ENCODE results near the gene MEA1.

The MEA1 gene

GRCh38 chr6:43013843-43014433 lies at the start of gene MEA1, which contains the start of gene KLHDC3:
Gene MEA1, minus strand, starts transcription at chr6:43013946. Its CDS starts 133 bp downstream, at chr6:43013813.
Gene KLHDC3, plus strand, starts transcription at chr6:43014249. Its CDS starts 2,944 bp downstream, at chr6:43017193.
- peaks cover 11% of the 10 kb centered on the region; the same call in 1 of the 2 replicates for H3K36me3 ChIP-seq (ENCODE audit: insufficient read depth, low read length)
- H3K9ac ChIP-seq (ENCODE audit: low read depth, low read length) = peak within 1 kb of the TSS; percentile 72
- 0 out of 2 replicates have a peak, but pooled peaks cover 4% of the 10 kb centered on the region for H3K4me1 ChIP-seq (ENCODE audit: insufficient read depth, low read length)
- H3K9me3 ChIP-seq (ENCODE audit: control insufficient read depth, insufficient read depth, low read length) = no peaks in the 10 kb centered on the region

GRCh38 chr6:43062818-43063217 lies 49.1 kb upstream of the MEA1 start:
- no peak overlapping the region for H3K9ac ChIP-seq (ENCODE audit: low read depth, low read length)
- peaks cover 3% of the 10 kb centered on the region; the same call in 1 of the 2 replicates for H3K4me1 ChIP-seq (ENCODE audit: insufficient read depth, low read length)
- H3K9me3 ChIP-seq (ENCODE audit: control insufficient read depth, insufficient read depth, low read length) = no peaks in the 10 kb centered on the region
- no peaks in the 10 kb centered on the region for H3K36me3 ChIP-seq (ENCODE audit: insufficient read depth, low read length)

GRCh38 chr6:43061861-43062260 lies 48.1 kb upstream of the MEA1 start:
- Histone ChIP-seq H3K36me3 (ENCODE audit: insufficient read depth, low read length) (no peaks in the 10 kb centered on the region), H3K9ac (ENCODE audit: low read depth, low read length) (no peak overlapping the region), H3K9me3 (ENCODE audit: control insufficient read depth, insufficient read depth, low read length) (no peaks in the 10 kb centered on the region), H3K4me1 (ENCODE audit: insufficient read depth, low read length) (peaks cover 3% of the 10 kb centered on the region; the same call in 1 of the 2 replicates)

GRCh38 chr6:43060755-43061633 lies 47.2 kb upstream of the MEA1 start:
- Histone ChIP-seq H3K4me1 (ENCODE audit: insufficient read depth, low read length) (peaks cover 3% of the 10 kb centered on the region; the same call in 1 of the 2 replicates), H3K9ac (ENCODE audit: low read depth, low read length) (0 out of 2 replicates have a peak overlapping the region, but pooled peaks have one; percentile 82), H3K9me3 (ENCODE audit: control insufficient read depth, insufficient read depth, low read length) (no peaks in the 10 kb centered on the region), H3K36me3 (ENCODE audit: insufficient read depth, low read length) (no peaks in the 10 kb centered on the region)

- no peaks in the 10 kb centered on the region for H3K36me3 ChIP-seq (ENCODE audit: insufficient read depth, low read length)
- H3K4me1 ChIP-seq (ENCODE audit: insufficient read depth, low read length) = peaks cover 3% of the 10 kb centered on the region; the same call in 1 of the 2 replicates
- H3K9ac ChIP-seq (ENCODE audit: low read depth, low read length) = peak overlapping the region; percentile 82
- H3K9me3 ChIP-seq (ENCODE audit: control insufficient read depth, insufficient read depth, low read length) = no peaks in the 10 kb centered on the region
Measured at GRCh38 chr6:43060034-43060754, 46.4 kb upstream of the MEA1 start.

GRCh38 chr6:43059168-43060033 lies 45.7 kb upstream of the MEA1 start, which contains the start of the genes KLC4 and MRPL2:
Gene KLC4, plus strand, starts transcription at chr6:43059631. Its CDS starts 1,705 bp downstream, at chr6:43061336.
Gene MRPL2, minus strand, starts transcription at chr6:43059434. Its CDS starts 53 bp downstream, at chr6:43059381.
- Histone ChIP-seq H3K9ac (ENCODE audit: low read depth, low read length) (peak within 1 kb of the TSS; percentile 82), H3K36me3 (ENCODE audit: insufficient read depth, low read length) (no peaks in the 10 kb centered on the region), H3K4me1 (ENCODE audit: insufficient read depth, low read length) (peaks cover 3% of the 10 kb centered on the region; the same call in 1 of the 2 replicates), H3K9me3 (ENCODE audit: control insufficient read depth, insufficient read depth, low read length) (no peaks in the 10 kb centered on the region)

- no peaks in the 10 kb centered on the region for H3K9me3 ChIP-seq (ENCODE audit: control insufficient read depth, insufficient read depth, low read length)
- peak overlapping the region; percentile 82 for H3K9ac ChIP-seq (ENCODE audit: low read depth, low read length)
- peaks cover 3% of the 10 kb centered on the region; the same call in 1 of the 2 replicates for H3K4me1 ChIP-seq (ENCODE audit: insufficient read depth, low read length)
- no peaks in the 10 kb centered on the region for H3K36me3 ChIP-seq (ENCODE audit: insufficient read depth, low read length)
Measured at GRCh38 chr6:43058531-43058930, 44.8 kb upstream of the MEA1 start.

GRCh38 chr6:43055966-43056365 lies 42.2 kb upstream of the MEA1 start:
- no peaks in the 10 kb centered on the region for H3K36me3 ChIP-seq (ENCODE audit: insufficient read depth, low read length)
- no peaks in the 10 kb centered on the region for H3K9me3 ChIP-seq (ENCODE audit: control insufficient read depth, insufficient read depth, low read length)
- H3K9ac ChIP-seq (ENCODE audit: low read depth, low read length) = no peak overlapping the region

GRCh38 chr6:43054206-43054943 lies 40.6 kb upstream of the MEA1 start:
- peaks cover 8% of the 10 kb centered on the region; the same call in 1 of the 2 replicates for H3K4me1 ChIP-seq (ENCODE audit: insufficient read depth, low read length)
- peaks cover 4% of the 10 kb centered on the region for H3K36me3 ChIP-seq (ENCODE audit: insufficient read depth, low read length)
- no peaks in the 10 kb centered on the region for H3K9me3 ChIP-seq (ENCODE audit: control insufficient read depth, insufficient read depth, low read length)
- peak overlapping the region; percentile 89; the same call in 1 of the 2 replicates for H3K9ac ChIP-seq (ENCODE audit: low read depth, low read length)

More at GRCh38 chr6:43055966-43056365, 42.2 kb upstream of the MEA1 start:
- H3K4me1 ChIP-seq (ENCODE audit: insufficient read depth, low read length) = peaks cover 8% of the 10 kb centered on the region; the same call in 1 of the 2 replicates

- H3K9me3 ChIP-seq (ENCODE audit: control insufficient read depth, insufficient read depth, low read length) = no peaks in the 10 kb centered on the region
Measured at GRCh38 chr6:43053545-43054205, 39.9 kb upstream of the MEA1 start, which contains the start of gene CUL7. Gene CUL7, minus strand, starts transcription at chr6:43053851. Its CDS starts 1,063 bp downstream, at chr6:43052788.

GRCh38 chr6:43052842-43053544 lies 39.2 kb upstream of the MEA1 start:
- peak overlapping the region; percentile 89 for H3K9ac ChIP-seq (ENCODE audit: low read depth, low read length)
- H3K4me1 ChIP-seq (ENCODE audit: insufficient read depth, low read length) = peaks cover 5% of the 10 kb centered on the region; the same call in 1 of the 2 replicates
- H3K9me3 ChIP-seq (ENCODE audit: control insufficient read depth, insufficient read depth, low read length) = no peaks in the 10 kb centered on the region
- peaks cover 6% of the 10 kb centered on the region for H3K36me3 ChIP-seq (ENCODE audit: insufficient read depth, low read length)

More at GRCh38 chr6:43053545-43054205, 39.9 kb upstream of the MEA1 start, which contains the start of gene CUL7:
- peak within 1 kb of the TSS; percentile 89 for H3K9ac ChIP-seq (ENCODE audit: low read depth, low read length)
- peaks cover 6% of the 10 kb centered on the region for H3K36me3 ChIP-seq (ENCODE audit: insufficient read depth, low read length)
- H3K4me1 ChIP-seq (ENCODE audit: insufficient read depth, low read length) = peaks cover 8% of the 10 kb centered on the region; the same call in 1 of the 2 replicates
